Peyer's patch (tissue), 4 donors: ENCODE results near the gene RARA. TPM values are rescaled to one million over a fixed set of nuclear protein-coding genes. Genes with fewer than 3 reads are reported as not detected.

ENCODE experiments used
- DNase-seq, 3 donors: peaks; one replicate each; pipeline ENCODE4 v3.0.0-alpha.2; 2017 to 2019
- H3K27ac ChIP-seq, 4 donors: fragments of 200-600 bp; sonication (generic); one replicate each; pipeline ENCODE4 v1.5.1; 2016 to 2019
- H3K27me3 ChIP-seq, 2 donors: fragments of 200-600 bp; sonication (generic); one replicate each; pipeline ENCODE4 v1.5.1; 2019
- H3K36me3 ChIP-seq, 3 donors: fragments of 200-600 bp; sonication (generic); one replicate each; pipeline ENCODE4 v1.5.1; 2016 to 2019
- H3K4me1 ChIP-seq, 4 donors: fragments of 200-600 bp; sonication (generic); one replicate each; pipeline ENCODE4 v1.5.1; 2016 to 2019
- H3K4me3 ChIP-seq, 4 donors: fragments of 200-600 bp; sonication (generic); 1 replicate in 3 of 4; 2 replicates in 1 of 4; pipeline ENCODE4 v1.5.1; 2016 to 2019; ENCODE audit warnings: mild to moderate bottlenecking in 1 of 4
- H3K9me3 ChIP-seq, 4 donors: fragments of 200-600 bp; sonication (generic); one replicate each; pipeline ENCODE4 v1.5.1; 2016 to 2019; ENCODE audit warnings: mild to moderate bottlenecking in 1 of 4
- POLR2A ChIP-seq, 2 donors: fragments of 450-650 bp; IDR thresholded peaks; one replicate each; pipeline ENCODE4 v1.5.1; 2017; ENCODE audit warnings: antibody characterized with exemption in 2 of 2, mild to moderate bottlenecking in 2 of 2, moderate library complexity in 2 of 2
- total RNA-seq, 4 donors: library from RNA; depleted of rRNA; stranded (reverse); fragments of >200 nt; gene quantifications; one replicate each; pipeline ENCODE4 v1.1.0, GENCODE V29; 2016
- TF ChIP-seq, protein P1 (sequence below), 6 experiments: fragments of 450-650 bp in 4 of 6; fragments of 200-600 bp in 2 of 6; sonication (generic) in 1 of 6; IDR thresholded peaks; one replicate each; pipeline ENCODE4 v1.5.1; 2017 to 2019; ENCODE audit warnings: antibody characterized with exemption in 6 of 6, mild to moderate bottlenecking in 3 of 6, moderate library complexity in 1 of 6

The RARA gene
- total RNA-seq, 4 donors from 2014 or later = 46.2 to 93.3 (median 72.1) TPM

DNA sequence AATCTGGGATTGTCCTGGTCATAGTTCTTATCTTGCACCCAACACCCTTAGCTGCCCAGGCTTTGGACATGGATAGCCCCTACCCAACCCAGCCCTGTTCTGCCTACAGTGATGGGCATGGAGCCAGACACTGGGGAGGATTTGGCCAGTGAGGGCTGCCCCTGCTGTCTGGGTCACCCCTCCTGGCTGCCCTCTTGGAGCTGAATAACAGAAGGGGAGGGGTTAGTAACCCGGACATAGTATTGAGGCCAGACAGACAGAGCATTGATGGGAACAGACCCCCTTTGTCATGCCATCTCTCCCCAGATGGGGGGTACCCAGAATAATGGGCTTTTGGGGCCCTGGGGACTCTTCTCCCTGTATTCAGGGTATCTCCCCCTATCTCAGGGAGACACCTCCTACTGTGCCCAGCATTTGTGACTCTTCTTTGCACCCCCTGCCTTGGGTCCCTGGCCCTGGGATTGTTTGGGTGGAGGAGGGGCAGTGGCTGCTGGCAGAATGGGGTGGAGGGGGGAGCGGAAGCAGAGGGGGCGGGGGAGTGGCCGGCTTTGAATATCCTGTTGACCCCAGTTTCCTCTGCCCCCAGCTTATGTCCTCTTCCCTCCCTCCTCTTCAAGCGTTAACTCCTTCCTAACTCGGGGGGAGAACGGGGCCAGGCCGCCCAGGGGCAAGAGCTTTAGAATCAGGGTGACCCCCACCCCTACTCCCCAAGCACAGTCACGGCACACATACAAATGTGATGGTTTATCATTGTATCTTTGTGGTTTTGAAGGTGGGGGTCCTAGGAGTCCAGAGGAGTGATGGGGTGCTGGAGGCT, 38.5 kb downstream of the RARA start:
- TF ChIP-seq POLR2A (IDR thresholded peaks at IDR 0.05) = no peak
- TF ChIP-seq, protein P1, sequence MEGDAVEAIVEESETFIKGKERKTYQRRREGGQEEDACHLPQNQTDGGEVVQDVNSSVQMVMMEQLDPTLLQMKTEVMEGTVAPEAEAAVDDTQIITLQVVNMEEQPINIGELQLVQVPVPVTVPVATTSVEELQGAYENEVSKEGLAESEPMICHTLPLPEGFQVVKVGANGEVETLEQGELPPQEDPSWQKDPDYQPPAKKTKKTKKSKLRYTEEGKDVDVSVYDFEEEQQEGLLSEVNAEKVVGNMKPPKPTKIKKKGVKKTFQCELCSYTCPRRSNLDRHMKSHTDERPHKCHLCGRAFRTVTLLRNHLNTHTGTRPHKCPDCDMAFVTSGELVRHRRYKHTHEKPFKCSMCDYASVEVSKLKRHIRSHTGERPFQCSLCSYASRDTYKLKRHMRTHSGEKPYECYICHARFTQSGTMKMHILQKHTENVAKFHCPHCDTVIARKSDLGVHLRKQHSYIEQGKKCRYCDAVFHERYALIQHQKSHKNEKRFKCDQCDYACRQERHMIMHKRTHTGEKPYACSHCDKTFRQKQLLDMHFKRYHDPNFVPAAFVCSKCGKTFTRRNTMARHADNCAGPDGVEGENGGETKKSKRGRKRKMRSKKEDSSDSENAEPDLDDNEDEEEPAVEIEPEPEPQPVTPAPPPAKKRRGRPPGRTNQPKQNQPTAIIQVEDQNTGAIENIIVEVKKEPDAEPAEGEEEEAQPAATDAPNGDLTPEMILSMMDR (IDR thresholded peaks at IDR 0.05) = no peak
- Histone ChIP-seq H3K27me3 (no peaks in the 10 kb centered on the region), H3K9me3 (no peaks in the 10 kb centered on the region), H3K4me1 (peaks cover 3 to 82% (median 33%) of the 10 kb centered on the region in 4 donors), H3K27ac (peak overlapping the region; percentile 84 to 96 (median 94)), H3K36me3 (peaks cover 0 to 41% (median 0%) of the 10 kb centered on the region in 3 donors), H3K4me3 (peak overlapping the region in 2 of 4 donors; percentile 86 to 90)
- peak in 1 of 3 donors; percentile 52 for DNase-seq

DNA sequence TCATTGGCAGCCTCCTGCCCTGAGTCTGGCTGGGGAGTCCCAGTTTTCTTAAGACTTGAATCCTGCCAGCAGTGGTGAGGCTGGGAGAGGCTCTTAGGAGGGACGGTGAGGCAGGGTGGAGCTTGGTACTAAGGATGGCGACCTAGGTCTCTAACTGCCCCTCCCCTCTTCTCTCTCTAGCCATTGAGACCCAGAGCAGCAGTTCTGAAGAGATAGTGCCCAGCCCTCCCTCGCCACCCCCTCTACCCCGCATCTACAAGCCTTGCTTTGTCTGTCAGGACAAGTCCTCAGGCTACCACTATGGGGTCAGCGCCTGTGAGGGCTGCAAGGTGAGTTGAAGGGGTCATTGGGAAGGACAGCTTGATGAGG, 39.1 kb downstream of the RARA start:
- H3K27ac ChIP-seq = peak overlapping the region; percentile 84 to 96 (median 94)
- H3K27me3 ChIP-seq = no peaks in the 10 kb centered on the region
- no peak for TF ChIP-seq POLR2A (IDR thresholded peaks at IDR 0.05)
- no peaks in the 10 kb centered on the region for H3K9me3 ChIP-seq
- peak overlapping the region in 1 of 4 donors; percentile 86 for H3K4me3 ChIP-seq
- DNase-seq = no peak
- peaks cover 3 to 88% (median 30%) of the 10 kb centered on the region in 4 donors for H3K4me1 ChIP-seq
- peaks cover 0 to 47% (median 0%) of the 10 kb centered on the region in 3 donors for H3K36me3 ChIP-seq

DNA sequence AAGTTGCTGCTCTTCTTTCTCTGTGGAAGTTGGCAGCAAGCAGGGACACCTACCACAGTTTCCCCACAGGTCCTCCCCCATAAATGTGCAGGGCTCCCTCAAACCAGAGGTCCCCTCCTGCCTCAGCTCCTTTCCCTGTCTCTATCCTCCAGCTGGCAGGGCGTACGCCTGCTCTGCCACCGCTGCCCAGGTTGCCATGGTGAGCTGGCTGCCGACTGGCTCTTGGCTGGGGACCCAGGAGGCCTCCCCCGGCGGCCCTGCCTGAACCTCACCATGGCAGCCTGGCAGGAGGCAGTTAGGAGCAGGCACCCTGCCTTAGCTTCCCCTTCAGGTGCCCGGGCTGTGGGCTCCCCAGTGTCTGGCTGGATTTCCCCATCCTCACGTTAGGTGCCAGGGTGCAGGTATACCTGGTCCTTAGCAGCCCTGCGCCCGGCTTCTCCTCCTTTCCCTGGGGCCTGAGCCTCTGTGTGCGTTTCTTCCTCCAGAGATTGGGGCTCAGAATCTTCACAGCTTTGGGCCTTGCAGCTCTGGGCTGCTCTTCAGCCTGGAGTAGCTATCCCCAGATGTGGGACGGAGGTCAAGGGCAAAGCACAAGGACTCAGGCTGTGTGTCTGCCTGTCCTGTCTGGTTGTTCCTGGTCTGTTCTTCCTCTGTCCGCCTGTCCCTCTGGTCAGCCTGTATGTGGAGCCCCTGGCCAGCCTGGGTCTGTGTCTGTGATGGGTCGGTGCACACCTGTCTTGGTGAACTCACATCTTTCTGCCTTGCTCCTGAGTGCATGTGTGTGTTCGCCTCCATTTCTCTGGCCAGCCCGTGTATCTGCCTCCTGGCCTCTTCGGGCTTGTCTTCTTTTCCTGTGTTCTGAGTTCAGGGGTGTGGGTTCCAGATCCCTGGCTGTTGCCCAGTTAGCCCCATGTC, 39.8 kb downstream of the RARA start:
- peaks cover 0 to 53% (median 0%) of the 10 kb centered on the region in 3 donors for H3K36me3 ChIP-seq
- no peaks in the 10 kb centered on the region for H3K27me3 ChIP-seq
- H3K4me1 ChIP-seq = peaks cover 3 to 91% (median 29%) of the 10 kb centered on the region in 4 donors
- peak overlapping the region; percentile 84 to 96 (median 94) for H3K27ac ChIP-seq
- DNase-seq = no peak
- TF ChIP-seq, protein P1 (IDR thresholded peaks at IDR 0.05) = no peak
- TF ChIP-seq POLR2A (IDR thresholded peaks at IDR 0.05) = no peak
- H3K9me3 ChIP-seq = no peaks in the 10 kb centered on the region
- no peak overlapping the region for H3K4me3 ChIP-seq

DNA sequence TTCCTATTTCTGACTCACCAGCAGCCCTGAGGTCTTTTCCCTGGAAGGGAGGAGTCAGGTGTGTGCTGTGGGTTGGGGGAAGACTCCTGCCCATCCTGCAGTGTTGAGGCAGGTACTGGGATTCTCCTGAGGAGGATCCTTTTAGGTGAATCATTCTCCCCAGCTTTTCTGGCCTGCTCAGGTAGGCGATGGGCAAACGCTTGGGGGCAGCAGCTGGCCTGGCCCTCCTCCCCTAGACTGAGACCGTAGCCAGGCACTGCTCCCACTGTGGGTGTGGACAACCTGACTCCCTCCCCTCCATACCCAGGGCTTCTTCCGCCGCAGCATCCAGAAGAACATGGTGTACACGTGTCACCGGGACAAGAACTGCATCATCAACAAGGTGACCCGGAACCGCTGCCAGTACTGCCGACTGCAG, 40.5 kb downstream of the RARA start:
- Histone ChIP-seq H3K4me3 (no peak overlapping the region), H3K27me3 (no peaks in the 10 kb centered on the region), H3K27ac (peak overlapping the region in 2 of 4 donors; percentile 1 to 92), H3K36me3 (peaks cover 0 to 60% (median 0%) of the 10 kb centered on the region in 3 donors), H3K9me3 (no peaks in the 10 kb centered on the region), H3K4me1 (peaks cover 3 to 89% (median 28%) of the 10 kb centered on the region in 4 donors)
- no peak for TF ChIP-seq POLR2A (IDR thresholded peaks at IDR 0.05)
- no peak for DNase-seq

DNA sequence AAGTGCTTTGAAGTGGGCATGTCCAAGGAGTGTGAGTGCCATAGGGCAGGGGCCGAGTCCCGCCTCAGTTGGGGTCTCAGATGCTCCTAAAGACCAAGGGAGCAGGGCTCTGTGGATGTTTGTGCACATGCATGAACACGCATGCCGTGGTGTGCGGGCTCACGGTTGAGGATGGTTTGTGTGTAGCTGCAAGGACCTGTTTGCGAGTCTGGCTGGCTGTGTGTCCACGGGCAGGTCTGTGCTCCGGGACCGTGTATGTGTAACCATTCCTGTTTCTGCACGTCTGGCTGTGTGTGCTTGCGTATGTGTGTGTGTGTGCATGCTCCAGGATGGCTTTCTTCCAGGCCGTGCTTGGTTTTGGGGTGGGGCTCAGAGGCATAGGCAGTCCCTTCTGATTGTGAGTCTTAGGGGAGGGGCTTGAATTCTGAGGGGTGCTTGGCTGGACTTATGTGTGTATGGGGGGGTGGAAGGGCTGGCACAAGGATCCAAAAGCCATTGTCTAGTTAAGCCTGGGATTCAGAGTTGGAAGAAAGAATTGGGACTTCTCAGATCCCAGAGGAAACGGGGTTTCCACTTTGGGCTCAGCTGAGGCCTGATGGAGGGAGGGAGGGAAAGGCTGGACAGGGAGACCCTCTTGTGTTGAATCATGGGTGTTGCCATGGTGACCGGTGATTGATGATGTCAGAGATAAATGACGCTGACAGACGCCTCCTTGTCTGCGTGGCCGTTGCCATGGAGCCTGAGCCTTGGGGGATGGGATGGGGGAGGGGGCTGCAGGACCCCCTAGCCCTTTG, 41.1 kb downstream of the RARA start:
- H3K27ac ChIP-seq = no peak overlapping the region
- H3K36me3 ChIP-seq = peaks cover 0 to 66% (median 0%) of the 10 kb centered on the region in 3 donors
- no peaks in the 10 kb centered on the region for H3K9me3 ChIP-seq
- no peaks in the 10 kb centered on the region for H3K27me3 ChIP-seq
- no peak for TF ChIP-seq POLR2A (IDR thresholded peaks at IDR 0.05)
- TF ChIP-seq, protein P1 (IDR thresholded peaks at IDR 0.05) = no peak
- H3K4me1 ChIP-seq = peaks cover 3 to 90% (median 25%) of the 10 kb centered on the region in 4 donors
- DNase-seq = peak in 1 of 3 donors; percentile 53
- no peak overlapping the region for H3K4me3 ChIP-seq
